ENCODE results near the gene SMTNL1.

Gene SMTNL1

DNA sequence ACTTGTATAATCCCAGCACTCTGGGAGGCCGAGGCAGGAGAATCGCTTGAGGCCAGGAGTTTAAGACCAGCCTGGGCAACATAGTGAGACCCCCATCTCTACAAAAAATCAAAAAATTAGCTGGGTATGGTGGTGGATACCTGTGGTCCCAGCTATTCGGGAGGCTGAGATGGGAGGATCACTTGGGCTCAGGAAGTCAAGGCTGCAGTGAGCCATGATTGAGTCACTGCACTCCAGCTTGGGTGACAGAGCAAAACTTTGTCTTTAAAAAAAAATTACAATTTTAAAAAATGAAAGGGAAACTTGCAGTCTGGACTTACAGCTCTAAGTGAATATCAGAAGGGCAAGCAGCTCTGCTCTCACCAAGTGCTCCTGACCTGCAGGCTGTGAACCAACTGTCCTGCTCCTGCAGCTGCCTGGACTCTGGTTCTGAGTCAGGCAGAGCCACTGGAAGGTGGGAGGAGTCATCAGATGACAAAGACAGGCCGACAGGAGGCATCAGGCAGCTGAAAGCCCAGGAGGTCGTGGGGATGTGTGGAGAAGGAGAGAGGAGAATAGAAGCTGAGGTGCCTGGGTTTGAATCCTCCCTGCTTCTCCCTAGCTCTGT, 9.6 kb downstream of the SMTNL1 start:
- peak; percentile 32 to 36 for ATAC-seq

- ATAC-seq = peak; percentile 23 to 59
Measured at GRCh38 chr11:57547854-57548377, 10.5 kb downstream of the SMTNL1 start.

DNA sequence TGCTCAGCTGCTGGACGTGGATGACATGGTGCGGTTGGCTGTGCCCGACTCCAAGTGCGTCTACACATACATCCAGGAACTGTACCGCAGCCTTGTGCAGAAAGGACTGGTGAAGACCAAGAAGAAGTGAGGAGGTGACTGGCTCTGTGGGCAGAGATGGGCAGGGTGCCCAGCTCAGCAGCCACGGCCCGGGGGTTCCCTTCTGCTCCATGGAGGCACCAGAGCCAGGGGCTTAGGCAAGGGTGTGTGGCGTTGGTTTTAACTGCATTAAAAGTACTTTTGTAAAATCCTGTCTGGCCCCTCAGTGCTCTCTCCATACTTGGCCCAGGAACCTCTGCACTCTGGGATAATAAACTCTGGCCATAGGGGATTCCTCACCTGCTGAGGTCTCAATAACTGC, 12.6 kb downstream of the SMTNL1 start:
- ATAC-seq = no peak

- ATAC-seq = no peak
Measured at GRCh38 chr11:57551941-57552340, 14.5 kb downstream of the SMTNL1 start.

DNA sequence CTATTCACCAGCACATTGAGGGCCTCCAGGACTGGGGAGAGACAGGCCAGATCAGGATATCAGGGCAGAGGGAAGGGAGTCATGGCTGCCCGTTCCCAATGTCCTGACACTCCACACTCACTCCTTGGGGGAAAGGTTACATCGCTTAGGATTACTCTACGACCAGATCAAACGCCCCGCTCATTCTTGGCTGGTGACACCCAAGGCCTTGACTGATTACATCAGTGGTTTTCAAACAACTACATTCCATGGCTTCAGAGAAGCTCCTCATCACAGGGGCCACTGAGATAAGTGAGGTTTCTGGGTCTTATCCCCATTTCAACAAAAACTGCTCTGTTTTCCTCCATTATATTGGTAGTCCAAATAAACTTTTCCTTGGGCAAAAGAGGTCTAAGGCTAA, 15.1 kb downstream of the SMTNL1 start:
- no peak for ATAC-seq

DNA sequence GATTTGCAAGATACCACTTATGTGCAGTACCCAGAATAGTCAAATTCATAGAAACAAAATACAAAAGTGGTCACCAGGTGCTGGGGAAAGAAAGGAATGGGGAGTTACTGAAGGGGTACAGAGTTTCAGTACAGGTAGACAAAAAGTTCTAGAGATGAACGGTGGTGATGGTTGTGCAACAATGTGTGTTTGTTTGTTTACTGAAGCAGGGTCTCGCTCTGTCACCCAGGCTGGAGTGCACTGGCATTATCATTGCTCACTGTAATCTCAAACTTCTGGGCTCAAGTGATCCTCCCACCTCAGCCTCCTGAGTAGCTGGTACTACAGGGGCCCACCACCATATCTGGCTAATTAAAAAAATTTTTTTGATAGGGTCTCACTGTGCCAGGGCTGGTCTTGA, 18.0 kb downstream of the SMTNL1 start:
- ATAC-seq = no peak

DNA sequence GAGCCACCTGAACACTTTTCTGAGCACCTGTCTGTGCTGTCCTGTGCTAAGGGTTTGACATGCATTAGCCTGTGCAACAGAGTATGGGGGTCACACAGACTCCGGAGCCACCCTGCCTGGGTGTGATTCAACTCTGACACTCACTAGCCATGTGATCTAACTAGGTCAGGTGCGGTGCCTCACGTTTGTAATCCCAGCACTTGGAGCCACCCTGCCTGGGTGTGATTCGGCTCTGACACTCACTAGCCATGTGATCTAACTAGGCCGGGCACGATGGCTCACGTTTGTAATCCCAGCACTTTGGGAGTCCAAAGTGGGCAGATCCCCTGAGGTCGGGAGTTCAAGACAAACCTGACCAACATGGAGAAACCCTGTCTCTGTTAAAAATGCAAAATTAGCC, 18.6 kb downstream of the SMTNL1 start:
- no peak for ATAC-seq

DNA sequence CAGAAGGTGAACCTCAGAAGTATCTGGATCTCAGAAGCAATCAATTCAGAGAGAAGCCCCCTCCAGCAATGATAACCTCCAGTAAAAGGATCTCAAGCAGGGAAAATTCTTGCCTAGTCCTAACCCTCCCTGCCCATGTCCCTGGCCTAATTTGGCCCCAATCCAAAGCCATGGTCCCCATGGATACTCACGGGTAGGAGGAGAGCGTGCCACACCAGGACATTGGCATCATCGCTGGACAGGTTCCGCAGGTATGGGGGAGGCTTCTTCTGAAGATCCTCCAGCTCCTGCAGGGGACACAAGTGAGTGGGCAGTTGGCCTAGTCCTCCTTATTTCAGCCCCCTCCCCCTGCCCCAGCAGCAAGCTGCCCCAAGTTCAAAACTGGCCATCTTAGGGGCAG, 22.8 kb downstream of the SMTNL1 start:
- no peak for ATAC-seq

DNA sequence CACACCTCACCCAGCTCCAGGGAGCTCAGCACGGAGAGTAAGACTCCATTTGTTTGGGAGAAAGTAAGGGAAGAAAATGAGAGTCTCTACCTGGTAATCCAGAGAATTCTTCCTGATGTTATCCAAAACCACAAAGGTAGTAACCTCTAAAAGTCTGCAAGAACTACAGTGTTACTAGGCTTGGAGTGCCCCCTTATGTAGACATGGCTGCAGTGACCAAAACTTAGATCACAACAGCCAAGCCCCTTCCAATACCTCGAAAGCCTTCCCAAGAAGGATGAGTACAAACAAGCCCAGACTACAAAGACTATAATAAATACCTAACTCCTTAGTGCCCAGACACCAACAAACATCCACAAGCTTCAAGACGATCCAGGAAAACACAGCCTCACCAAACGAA, 25.2 kb downstream of the SMTNL1 start:
- no peak for ATAC-seq

DNA sequence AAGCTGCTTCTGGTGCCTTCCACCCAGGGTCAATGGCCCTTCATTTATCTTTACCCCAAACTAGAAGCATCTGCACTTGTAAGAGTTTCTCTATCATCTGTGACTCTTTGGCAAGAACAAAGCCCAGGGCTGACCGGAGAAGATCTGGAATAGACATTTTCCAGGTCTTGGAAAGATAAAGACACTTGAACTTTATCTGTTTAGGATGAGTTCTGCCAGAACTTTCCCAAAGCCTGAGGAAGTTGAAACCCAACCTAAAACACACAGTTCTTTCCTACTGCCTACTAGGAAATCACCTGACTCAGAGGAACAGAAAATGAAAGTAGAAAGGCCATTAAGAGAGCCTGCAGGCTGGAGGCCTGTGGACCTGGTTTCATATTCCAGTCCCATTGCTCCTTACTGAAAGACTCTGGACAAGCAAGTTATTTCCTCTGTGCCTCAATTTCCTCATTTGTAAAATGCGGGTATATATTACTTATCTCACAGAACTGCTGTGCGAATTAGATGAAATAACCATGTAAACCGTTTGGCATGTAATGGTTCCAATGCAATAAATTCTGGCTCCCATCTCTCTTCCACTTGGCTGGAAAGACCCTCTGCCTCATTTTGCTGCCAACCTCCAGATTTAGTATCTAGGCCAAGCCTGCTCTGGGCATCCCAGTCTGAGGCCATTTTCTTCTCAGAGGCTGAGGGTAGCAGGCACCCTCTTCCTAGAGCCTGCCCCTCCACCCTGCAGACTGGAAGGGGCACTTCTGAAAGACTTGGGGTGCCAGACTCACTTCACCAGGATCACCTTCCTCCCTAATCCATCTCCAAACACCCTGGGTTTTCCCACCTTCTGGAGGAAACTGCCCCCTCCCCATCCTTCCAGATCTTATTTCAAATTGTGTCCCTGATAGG, 28.9 kb downstream of the SMTNL1 start:
- peak; percentile 37 to 42 for ATAC-seq

- ATAC-seq = no peak
Measured at GRCh38 chr11:57566905-57567514, 29.6 kb downstream of the SMTNL1 start.

DNA sequence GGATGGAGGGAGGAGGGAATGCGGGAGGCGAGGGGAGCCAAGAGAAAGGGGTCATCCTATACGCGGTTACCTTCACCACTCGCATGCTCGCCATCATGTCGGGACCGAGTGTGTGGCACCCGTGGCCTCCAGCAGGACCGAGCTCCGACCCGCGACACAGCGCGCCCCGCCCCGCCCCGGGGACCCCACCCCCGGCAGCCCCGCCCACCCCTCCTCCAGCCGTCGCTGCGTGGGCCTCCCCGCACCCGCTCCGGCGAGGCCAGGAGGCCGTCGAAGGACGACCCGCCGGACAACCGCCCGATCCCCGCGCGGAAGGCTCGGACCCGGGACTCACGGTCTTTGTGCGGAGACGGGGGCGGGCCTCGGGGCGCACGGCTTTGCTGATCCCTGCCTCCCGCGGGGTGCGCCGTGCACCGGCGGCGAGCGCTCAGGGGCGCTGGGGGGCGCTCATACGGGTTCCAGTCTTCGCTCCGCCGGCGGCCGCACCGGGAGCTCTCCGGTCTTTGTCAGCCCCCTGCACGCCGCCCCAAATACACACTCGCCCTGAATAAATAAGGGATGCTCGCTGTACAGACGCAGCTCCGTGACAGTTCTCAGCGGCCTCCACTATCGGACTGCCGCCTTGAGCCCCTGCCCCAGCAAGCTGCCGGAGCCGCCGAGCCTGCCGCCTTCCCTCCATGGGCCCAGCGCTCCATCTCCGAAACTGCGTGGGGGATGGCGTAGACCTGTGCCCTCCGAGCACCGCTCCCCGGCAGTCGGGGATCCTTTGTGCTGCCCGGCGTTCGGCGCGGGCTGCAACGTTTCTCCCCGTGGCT, 30.3 kb downstream of the SMTNL1 start, which contains the start of gene UBE2L6:
Gene UBE2L6, minus strand, starts transcription at position 158 of the 815 bp plus-strand sequence. Its CDS starts 61 bp downstream, at position 97.
- peak; percentile 76 to 78 for ATAC-seq

- peak; percentile 4 to 7 for ATAC-seq
Measured at GRCh38 chr11:57568330-57568766, 31.0 kb downstream of the SMTNL1 start.

DNA sequence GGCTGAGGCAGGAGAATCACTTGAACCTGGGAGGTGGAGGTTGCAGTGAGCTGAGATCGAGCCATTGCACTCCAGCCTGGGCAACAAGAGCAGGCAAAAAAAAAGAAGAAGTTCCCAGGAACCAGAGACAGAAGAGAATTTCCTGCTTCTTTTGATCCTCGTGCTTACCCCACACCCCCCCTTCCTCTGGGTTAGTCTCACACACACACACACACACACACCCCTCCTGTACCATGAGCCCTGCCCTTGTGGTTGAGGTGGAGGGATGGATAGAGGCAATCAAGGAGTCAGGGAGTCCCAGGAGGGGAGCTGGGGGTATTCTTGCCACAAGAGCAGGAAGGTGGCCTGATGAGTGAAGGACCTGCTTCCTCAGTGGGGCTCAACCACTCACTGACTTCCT, 34.2 kb downstream of the SMTNL1 start:
- ATAC-seq = no peak

GRCh38 chr11:57574061-57574460, 36.7 kb downstream of the SMTNL1 start:
- ATAC-seq = no peak

GRCh38 chr11:57584341-57584740, 46.9 kb downstream of the SMTNL1 start:
- ATAC-seq = no peak

DNA sequence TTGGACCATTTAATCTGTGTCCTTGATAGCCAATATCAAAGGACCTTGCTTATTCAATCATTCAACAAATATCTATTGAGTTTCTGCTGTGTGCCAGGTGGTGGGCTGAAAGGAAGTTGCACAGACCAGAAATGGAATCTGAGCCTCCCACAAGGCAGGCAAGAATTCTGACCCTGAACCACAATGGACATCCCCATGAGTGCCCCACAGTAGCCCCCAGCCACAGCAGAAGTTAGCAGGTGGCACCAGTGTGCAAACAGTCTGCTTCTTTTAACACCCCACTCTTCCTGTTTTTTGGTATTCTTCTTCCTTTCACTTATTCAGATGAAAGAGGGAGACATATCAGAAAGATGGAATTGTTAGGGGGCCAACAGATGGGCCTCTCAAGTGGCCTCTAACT, 47.9 kb downstream of the SMTNL1 start:
- no peak for ATAC-seq

- ATAC-seq = no peak
Measured at GRCh38 chr11:57586711-57587245, 49.4 kb downstream of the SMTNL1 start.

DNA sequence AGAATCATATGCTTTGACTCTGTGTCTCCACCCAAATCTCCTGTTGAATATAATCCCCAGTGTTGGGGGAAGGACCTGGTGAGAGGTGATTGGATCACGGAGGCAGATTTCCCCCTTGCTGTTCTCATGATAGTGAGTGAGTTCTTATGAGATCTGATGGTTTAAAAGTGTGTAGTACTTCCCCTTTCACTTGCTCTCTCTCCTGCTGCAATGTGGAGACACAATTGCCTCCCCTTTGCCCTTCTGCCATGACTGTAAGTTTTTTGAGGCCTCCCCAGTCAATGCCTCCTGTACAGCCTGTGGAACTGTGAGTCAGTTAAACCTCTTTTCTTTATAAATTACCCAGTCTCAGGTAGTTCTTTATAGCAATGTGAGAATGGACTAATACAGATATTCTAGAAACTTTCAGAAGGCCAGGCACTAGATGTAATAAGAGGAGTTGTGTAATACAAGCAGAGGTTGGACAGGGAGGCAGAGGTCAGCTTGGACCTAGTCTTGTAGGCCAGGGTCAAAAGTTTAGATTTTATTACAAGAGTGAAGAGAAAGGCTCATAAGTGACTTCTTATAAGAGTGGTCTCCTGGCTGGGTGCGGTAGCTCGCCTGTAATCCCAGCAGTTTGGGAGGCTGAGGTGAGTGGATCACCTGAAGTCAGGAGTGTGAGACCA, 50.8 kb downstream of the SMTNL1 start:
- no peak for ATAC-seq

DNA sequence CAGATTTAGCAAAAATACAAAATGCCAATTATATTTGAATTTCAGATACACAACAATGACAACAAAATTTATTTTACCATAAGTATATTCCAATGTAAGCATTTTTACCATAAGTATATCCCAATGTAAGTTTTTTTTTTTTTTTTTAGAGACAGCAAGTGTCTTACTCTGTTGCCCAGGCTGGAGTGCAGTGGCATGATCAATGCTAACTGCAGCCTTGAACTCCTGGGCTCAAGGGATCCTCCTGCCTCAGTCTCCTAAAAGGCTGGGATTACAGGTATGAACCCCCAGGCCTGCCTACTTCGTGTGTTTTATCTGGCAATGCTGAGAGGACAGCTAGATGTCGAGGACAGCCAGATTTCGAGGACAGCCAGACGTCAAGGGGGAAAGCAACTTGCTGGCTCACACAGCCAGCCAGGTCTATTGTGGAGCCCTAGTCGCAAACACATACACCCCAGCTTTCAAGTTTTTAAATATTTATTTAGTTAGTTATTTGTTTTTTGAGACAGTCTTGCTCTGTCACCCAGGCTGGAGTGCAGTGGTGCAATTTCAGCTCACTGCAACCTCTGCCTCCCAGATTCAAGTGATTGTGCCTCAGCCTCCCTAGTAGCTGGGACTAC, 59.0 kb downstream of the SMTNL1 start:
- no peak for ATAC-seq

GRCh38 chr11:57597461-57597915, 60.1 kb downstream of the SMTNL1 start, which contains the start of gene SERPING1:
Gene SERPING1, plus strand, starts transcription at chr11:57597685. Its CDS starts 586 bp downstream, at chr11:57598271.
- no peak for ATAC-seq
